NCI-H526 treated with DMSO at 0.1 percent for 48 hours (cell line): Measurements from ENCODE around the gene RNF141.

Experiments
- DNase-seq: peaks from one replicate; lab custom pipeline; 2025; lab: John Stamatoyannopoulos, UW

RNF141 gene

GRCh38 chr11:10522276-10522675, 18.7 kb downstream of the RNF141 start:
- no peak for DNase-seq

GRCh38 chr11:10520562-10520961, 20.4 kb downstream of the RNF141 start:
- DNase-seq: no peak

- no peak for DNase-seq
Observed at GRCh38 chr11:10519630-10520029, 21.4 kb downstream of the RNF141 start.

- no peak for DNase-seq
Observed at GRCh38 chr11:10518891-10519290, 22.1 kb downstream of the RNF141 start.

GRCh38 chr11:10518123-10518522, 22.9 kb downstream of the RNF141 start:
- DNase-seq: no peak

GRCh38 chr11:10515418-10515817, 25.6 kb downstream of the RNF141 start:
- DNase-seq: no peak

- DNase-seq: no peak
Observed at GRCh38 chr11:10514709-10515108, 26.3 kb downstream of the RNF141 start.

GRCh38 chr11:10514202-10514601, 26.8 kb downstream of the RNF141 start:
- no peak for DNase-seq

- no peak for DNase-seq
Observed at GRCh38 chr11:10511181-10511621, 29.8 kb downstream of the RNF141 start.

- no peak for DNase-seq
Observed at GRCh38 chr11:10506008-10506370, 35.0 kb downstream of the RNF141 start.

- no peak for DNase-seq
Observed at GRCh38 chr11:10505278-10506007, 35.5 kb downstream of the RNF141 start.

- DNase-seq: no peak
Observed at GRCh38 chr11:10504490-10504889, 36.5 kb downstream of the RNF141 start.

GRCh38 chr11:10503777-10504480, 37.1 kb downstream of the RNF141 start:
- DNase-seq: no peak

GRCh38 chr11:10503221-10503620, 37.8 kb downstream of the RNF141 start:
- no peak for DNase-seq

GRCh38 chr11:10502770-10503169, 38.2 kb downstream of the RNF141 start:
- DNase-seq: no peak

GRCh38 chr11:10502065-10502680, 38.8 kb downstream of the RNF141 start:
- no peak for DNase-seq

- DNase-seq: no peak
Observed at GRCh38 chr11:10500757-10501684, 40.0 kb downstream of the RNF141 start.

GRCh38 chr11:10499874-10500601, 40.9 kb downstream of the RNF141 start:
- DNase-seq: no peak

- no peak for DNase-seq
Observed at GRCh38 chr11:10499452-10499851, 41.5 kb downstream of the RNF141 start.

GRCh38 chr11:10498426-10499250, 42.3 kb downstream of the RNF141 start:
- DNase-seq: no peak

- no peak for DNase-seq
Observed at GRCh38 chr11:10498022-10498400, 43.0 kb downstream of the RNF141 start.
